Activated naive CD8-positive, alpha-beta T cell treated with anti-CD3 and anti-CD28 coated beads, Interleukin-2, amount 50 U/mL, for 24 hours (primary cell): Measurements from ENCODE around the gene HYI.
"Not testable (repeated sequence)": the region's sequence is repeated elsewhere in the genome, so short reads cannot be mapped to it uniquely, and the experiment has no call there.

ENCODE experiments used
- ATAC-seq: fragments of 150-1000 bp; cut with Tn5 transposase; one replicate; pipeline ENCODE4 v1.10.0; 2021
- DNase-seq: peaks from one replicate; pipeline ENCODE4 v3.0.0; 2021
- H3K27ac Mint-ChIP-seq: one replicate; pipeline ENCODE4 v1.8.0; 2021; ENCODE audit warnings: mild to moderate bottlenecking, mixed read lengths
- H3K27me3 Mint-ChIP-seq: one replicate; pipeline ENCODE4 v1.8.0; 2021; ENCODE audit warnings: mixed read lengths
- H3K36me3 Mint-ChIP-seq: one replicate; pipeline ENCODE4 v1.8.0; 2021; ENCODE audit warnings: low read depth, mixed read lengths
- H3K4me1 Mint-ChIP-seq: one replicate; pipeline ENCODE4 v1.8.0; 2021; ENCODE audit warnings: mixed read lengths
- H3K4me3 Mint-ChIP-seq: one replicate; pipeline ENCODE4 v1.8.0; 2021; ENCODE audit warnings: mild to moderate bottlenecking, moderate library complexity, mixed read lengths
- H3K9me3 Mint-ChIP-seq: one replicate; pipeline ENCODE4 v1.8.0; 2021; ENCODE audit warnings: mixed read lengths

Gene HYI

GRCh38 chr1:43453442-43454269, at the start of gene HYI:
TSS of gene HYI (minus strand) at chr1:43453931. CDS start at chr1:43453793, 138 bp downstream.
- ATAC-seq (peak; percentile 56), DNase-seq (peak; percentile 74)
- H3K4me1 Mint-ChIP-seq, result peaks cover 16% of the 10 kb centered on the region
- peaks cover 34% of the 10 kb centered on the region for H3K27me3 Mint-ChIP-seq
- peaks cover 11% of the 10 kb centered on the region for H3K36me3 Mint-ChIP-seq
- peak within 1 kb of the TSS; percentile 82 for H3K4me3 Mint-ChIP-seq
- peak within 1 kb of the TSS; percentile 79 for H3K27ac Mint-ChIP-seq
- H3K9me3 Mint-ChIP-seq, result no peaks in the 10 kb centered on the region

DNA sequence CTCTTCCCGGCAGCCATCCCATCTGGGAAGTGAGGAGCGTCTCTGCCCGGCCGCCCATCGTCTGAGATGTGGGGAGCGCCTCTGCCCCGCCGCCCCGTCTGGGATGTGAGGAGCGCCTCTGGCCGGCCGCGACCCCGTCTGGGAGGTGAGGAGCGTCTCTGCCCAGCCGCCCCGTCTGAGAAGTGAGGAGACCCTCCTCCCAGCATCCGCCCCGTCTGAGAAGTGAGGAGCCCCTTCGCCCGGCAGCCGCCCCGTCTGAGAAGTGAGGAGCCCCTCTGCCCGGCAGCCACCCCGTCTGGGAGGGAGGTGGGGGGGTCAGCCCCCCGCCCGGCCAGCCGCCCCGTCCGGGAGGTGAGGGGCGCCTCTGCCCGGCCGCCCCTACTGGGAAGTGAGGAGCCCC, 48.1 kb upstream of the HYI start:
- H3K4me3 Mint-ChIP-seq, H3K27me3 Mint-ChIP-seq, H3K36me3 Mint-ChIP-seq, DNase-seq, H3K4me1 Mint-ChIP-seq, H3K9me3 Mint-ChIP-seq, ATAC-seq, H3K27ac Mint-ChIP-seq: not testable (repeated sequence)

- Mint-ChIP-seq H3K27me3 (peaks cover 12% of the 10 kb centered on the region), H3K36me3 (no peaks in the 10 kb centered on the region), H3K4me3 (no peak overlapping the region), H3K9me3 (no peaks in the 10 kb centered on the region), H3K4me1 (no peaks in the 10 kb centered on the region), H3K27ac (no peak overlapping the region)
- DNase-seq (no peak), ATAC-seq (no peak)
These were observed 46.2 kb upstream of the HYI start for GRCh38 chr1:43499898-43500297.

DNA sequence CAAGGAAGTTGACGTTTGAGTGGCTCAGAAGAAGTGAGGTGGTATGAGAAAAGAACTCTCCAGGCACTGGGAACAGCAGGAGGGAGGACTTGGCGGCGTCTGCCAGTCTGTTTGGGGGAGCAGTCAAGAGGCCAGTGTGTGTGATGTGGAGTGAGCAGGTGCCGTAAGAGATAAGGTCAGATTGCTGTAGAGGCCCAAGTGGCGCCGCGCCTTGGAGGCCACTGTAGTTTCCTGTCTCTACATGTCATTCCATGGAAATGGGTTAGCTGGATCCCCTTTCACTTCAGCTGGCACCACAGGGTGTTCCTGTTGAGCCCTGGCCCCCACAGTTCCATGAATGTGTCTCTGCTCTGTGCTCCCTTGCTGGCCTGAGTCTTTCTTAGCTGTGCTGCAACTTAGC, 41.5 kb upstream of the HYI start:
- Mint-ChIP-seq H3K4me3 (no peak overlapping the region), H3K9me3 (peaks cover 17% of the 10 kb centered on the region), H3K4me1 (no peaks in the 10 kb centered on the region), H3K27ac (no peak overlapping the region), H3K27me3 (peaks cover 13% of the 10 kb centered on the region), H3K36me3 (no peaks in the 10 kb centered on the region)
- DNase-seq (no peak), ATAC-seq (no peak)

DNA sequence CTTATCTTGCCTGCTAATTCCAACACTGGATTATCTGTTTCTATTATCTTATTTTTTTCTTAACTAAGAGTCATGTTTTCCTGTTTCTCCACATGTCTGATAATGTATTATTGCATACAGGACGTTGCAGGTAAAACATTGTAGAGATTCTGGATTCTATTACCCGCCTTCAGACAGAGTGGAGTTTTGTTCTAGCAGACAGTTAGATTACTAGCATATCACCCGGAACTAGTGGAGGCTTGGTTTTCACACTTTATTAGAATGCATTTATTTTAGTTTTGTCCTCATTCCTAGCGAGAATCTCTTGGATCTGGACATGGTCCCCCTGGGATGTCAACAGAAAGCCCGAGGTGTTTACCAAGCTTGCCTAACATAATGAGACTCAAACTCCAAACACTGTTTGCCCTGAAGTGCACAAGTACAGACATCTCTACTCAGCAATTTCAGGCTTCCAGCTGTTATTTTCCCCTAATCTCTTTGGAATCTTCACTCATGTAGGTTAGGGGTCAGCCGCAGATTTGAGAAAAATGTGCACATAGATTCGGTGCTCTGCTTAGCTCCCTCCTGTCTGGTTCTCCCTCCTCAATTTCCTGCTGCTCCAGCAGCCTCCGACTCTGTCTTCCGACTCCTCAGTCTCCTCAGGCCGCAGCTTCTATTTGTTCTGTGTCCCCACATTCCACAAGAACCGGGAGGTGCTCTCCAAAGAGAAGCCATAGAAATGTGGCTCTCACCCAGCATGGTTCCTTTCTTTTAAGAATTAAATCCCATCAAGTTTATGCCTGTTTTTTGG, 40.1 kb upstream of the HYI start:
- no peaks in the 10 kb centered on the region for H3K4me1 Mint-ChIP-seq
- DNase-seq, result no peak
- peaks cover 31% of the 10 kb centered on the region for H3K9me3 Mint-ChIP-seq
- H3K4me3 Mint-ChIP-seq, result no peak overlapping the region
- no peak overlapping the region for H3K27ac Mint-ChIP-seq
- H3K36me3 Mint-ChIP-seq, result peaks cover 4% of the 10 kb centered on the region
- ATAC-seq, result no peak
- H3K27me3 Mint-ChIP-seq, result peaks cover 15% of the 10 kb centered on the region

GRCh38 chr1:43492826-43493225, 39.1 kb upstream of the HYI start:
- Mint-ChIP-seq H3K36me3 (peaks cover 4% of the 10 kb centered on the region), H3K4me1 (no peaks in the 10 kb centered on the region), H3K27ac (no peak overlapping the region), H3K4me3 (no peak overlapping the region), H3K9me3 (peaks cover 39% of the 10 kb centered on the region), H3K27me3 (peaks cover 15% of the 10 kb centered on the region)
- no peak for DNase-seq
- no peak for ATAC-seq

GRCh38 chr1:43491061-43491460, 37.3 kb upstream of the HYI start:
- Mint-ChIP-seq H3K27me3 (peaks cover 13% of the 10 kb centered on the region), H3K4me3 (no peak overlapping the region), H3K27ac (no peak overlapping the region), H3K4me1 (no peaks in the 10 kb centered on the region), H3K9me3 (peaks cover 49% of the 10 kb centered on the region), H3K36me3 (peaks cover 4% of the 10 kb centered on the region)
- DNase-seq (no peak), ATAC-seq (no peak)

DNA sequence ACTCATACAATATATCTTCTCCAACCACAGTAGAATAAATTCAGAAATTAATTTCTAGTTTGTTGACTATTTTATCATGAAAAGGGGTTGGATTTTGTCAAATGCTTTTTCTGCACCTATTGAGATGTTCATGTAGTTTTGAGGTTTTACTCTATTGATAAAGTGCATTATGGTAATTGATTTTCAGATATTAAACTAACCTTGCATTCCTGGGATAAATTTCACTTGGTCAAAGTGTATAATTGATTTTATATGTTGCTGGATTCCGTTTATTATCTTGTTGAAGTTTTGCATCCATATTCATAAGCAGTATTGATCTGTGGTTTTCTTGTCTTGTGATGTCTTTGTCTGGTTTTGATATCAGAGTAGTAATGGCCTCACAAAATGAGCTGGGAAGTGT, 34.4 kb upstream of the HYI start:
- H3K4me3 Mint-ChIP-seq, result no peak overlapping the region
- H3K27me3 Mint-ChIP-seq, result peaks cover 10% of the 10 kb centered on the region
- H3K36me3 Mint-ChIP-seq, result peaks cover 4% of the 10 kb centered on the region
- ATAC-seq (no peak), DNase-seq (no peak)
- H3K27ac Mint-ChIP-seq, result no peak overlapping the region
- H3K4me1 Mint-ChIP-seq, result no peaks in the 10 kb centered on the region
- peaks cover 49% of the 10 kb centered on the region for H3K9me3 Mint-ChIP-seq

DNA sequence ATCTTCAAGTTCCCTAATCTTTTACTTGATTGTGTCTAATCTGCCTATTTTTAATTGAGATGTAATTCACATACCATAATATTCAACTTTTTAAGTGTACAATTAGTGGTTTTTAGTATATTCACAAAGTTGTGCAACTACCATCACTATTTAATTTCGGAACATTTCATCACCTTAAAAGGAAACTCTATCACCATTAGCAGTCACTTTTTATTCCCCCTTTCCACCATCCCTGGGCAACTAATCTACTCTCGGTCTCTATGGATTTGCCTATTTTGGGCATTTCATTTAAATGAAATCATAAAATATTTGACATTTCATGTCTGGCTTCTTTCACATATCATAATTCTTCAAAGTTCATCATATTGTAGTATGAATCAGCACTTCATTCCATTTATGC, 30.6 kb upstream of the HYI start:
- Mint-ChIP-seq H3K36me3 (no peaks in the 10 kb centered on the region), H3K27ac (no peak overlapping the region), H3K4me1 (peaks cover 3% of the 10 kb centered on the region), H3K27me3 (peaks cover 5% of the 10 kb centered on the region), H3K9me3 (peaks cover 24% of the 10 kb centered on the region), H3K4me3 (no peak overlapping the region)
- DNase-seq, result no peak
- no peak for ATAC-seq

DNA sequence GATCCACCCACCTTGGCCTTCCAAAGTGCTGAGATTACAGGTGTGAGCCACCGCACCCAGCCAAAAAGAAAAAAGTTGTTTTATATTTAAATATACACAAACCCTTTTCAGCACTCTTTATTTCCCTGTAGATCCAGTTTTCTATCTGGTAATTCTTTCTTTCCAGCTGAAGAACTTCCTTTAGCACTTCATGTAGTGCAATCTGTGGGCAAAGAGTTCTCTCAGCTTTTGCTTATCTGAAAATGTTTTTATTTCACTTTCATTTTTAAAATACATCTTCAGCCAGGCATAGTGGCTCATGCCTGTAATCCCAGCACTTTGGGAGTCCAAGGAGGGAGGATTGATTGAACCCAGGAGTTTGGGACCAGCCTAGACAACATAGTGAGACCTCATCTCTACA, 28.5 kb upstream of the HYI start:
- no peak for DNase-seq
- H3K36me3 Mint-ChIP-seq, result no peaks in the 10 kb centered on the region
- no peak overlapping the region for H3K4me3 Mint-ChIP-seq
- no peak for ATAC-seq
- H3K9me3 Mint-ChIP-seq, result peaks cover 8% of the 10 kb centered on the region
- H3K27ac Mint-ChIP-seq, result no peak overlapping the region
- H3K4me1 Mint-ChIP-seq, result peaks cover 3% of the 10 kb centered on the region
- peaks cover 12% of the 10 kb centered on the region for H3K27me3 Mint-ChIP-seq

GRCh38 chr1:43481491-43481890, 27.8 kb upstream of the HYI start:
- Mint-ChIP-seq H3K4me1 (peaks cover 3% of the 10 kb centered on the region), H3K9me3 (peaks cover 4% of the 10 kb centered on the region), H3K4me3 (no peak overlapping the region), H3K36me3 (no peaks in the 10 kb centered on the region), H3K27me3 (peaks cover 16% of the 10 kb centered on the region), H3K27ac (no peak overlapping the region)
- ATAC-seq (no peak), DNase-seq (no peak)

DNA sequence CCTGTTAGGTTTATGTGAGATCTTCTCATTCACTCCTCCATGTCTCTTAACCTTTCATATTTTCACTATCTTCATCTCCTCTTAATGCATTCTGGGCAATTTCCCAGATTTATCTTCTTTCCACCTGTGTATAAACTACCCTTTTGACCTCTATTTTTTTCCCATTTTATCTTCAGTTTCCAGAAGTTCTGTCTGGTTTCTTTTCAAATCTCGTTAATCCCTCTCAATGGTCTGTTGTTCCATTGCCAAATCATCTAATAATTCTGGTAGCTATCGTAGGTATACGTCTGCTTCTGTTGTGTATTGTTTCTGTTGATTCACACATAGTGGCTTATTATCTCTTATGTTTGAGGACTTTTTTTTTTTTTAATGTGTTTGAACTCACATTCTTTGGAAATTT, 25.7 kb upstream of the HYI start:
- peaks cover 20% of the 10 kb centered on the region for H3K27me3 Mint-ChIP-seq
- ATAC-seq (no peak), DNase-seq (no peak)
- no peak overlapping the region for H3K4me3 Mint-ChIP-seq
- peaks cover 3% of the 10 kb centered on the region for H3K4me1 Mint-ChIP-seq
- H3K36me3 Mint-ChIP-seq, result no peaks in the 10 kb centered on the region
- no peak overlapping the region for H3K27ac Mint-ChIP-seq
- no peaks in the 10 kb centered on the region for H3K9me3 Mint-ChIP-seq

GRCh38 chr1:43477716-43478115, 24.0 kb upstream of the HYI start:
- H3K4me3 Mint-ChIP-seq, result no peak overlapping the region
- DNase-seq (no peak), ATAC-seq (no peak)
- peaks cover 3% of the 10 kb centered on the region for H3K4me1 Mint-ChIP-seq
- H3K27me3 Mint-ChIP-seq, result peaks cover 20% of the 10 kb centered on the region
- H3K9me3 Mint-ChIP-seq, result no peaks in the 10 kb centered on the region
- H3K36me3 Mint-ChIP-seq, result no peaks in the 10 kb centered on the region
- no peak overlapping the region for H3K27ac Mint-ChIP-seq

GRCh38 chr1:43475611-43476401, 22.1 kb upstream of the HYI start:
- not testable (repeated sequence) for H3K36me3 Mint-ChIP-seq, H3K4me3 Mint-ChIP-seq, H3K4me1 Mint-ChIP-seq, H3K9me3 Mint-ChIP-seq, DNase-seq, ATAC-seq, H3K27ac Mint-ChIP-seq
- peaks cover 20% of the 10 kb centered on the region for H3K27me3 Mint-ChIP-seq
